Suprapubic skin (tissue), 3 donors: ENCODE measurements around the gene ACTL8.

Source experiments
- CTCF ChIP-seq, 2 donors: fragments of 200-600 bp in 1 of 2; fragments of 450-650 bp in 1 of 2; sonication (generic) in 1 of 2; IDR thresholded peaks; one replicate each; pipeline ENCODE4 v1.5.1; 2016 to 2019; ENCODE audit warnings: antibody characterized with exemption in 2 of 2, mild to moderate bottlenecking in 1 of 2, moderate library complexity in 1 of 2
- POLR2A ChIP-seq, 2 donors: fragments of 450-650 bp; IDR thresholded peaks; one replicate each; pipeline ENCODE4 v1.6.1; 2017; ENCODE audit warnings: antibody characterized with exemption in 2 of 2, mild to moderate bottlenecking in 2 of 2, moderate library complexity in 2 of 2

GRCh38 chr1:17763995-17764394 lies 8.9 kb downstream of the ACTL8 start:
- TF ChIP-seq POLR2A (IDR thresholded peaks at IDR 0.05): no peak
- TF ChIP-seq CTCF (IDR thresholded peaks at IDR 0.05): no peak
